Activated naive CD4-positive, alpha-beta T cell treated with anti-CD3 and anti-CD28 coated beads, Interleukin-2, amount 50 U/mL, for 16 hours (primary cell): Measurements from ENCODE around the gene SLC9A7.
A peak's percentile ranks its signal among the peaks of the same experiment; 100 is the strongest.

Experiments
- DNase-seq: peaks from one replicate; pipeline ENCODE4 v3.0.0-alpha.2; 2020

Gene SLC9A7

DNA sequence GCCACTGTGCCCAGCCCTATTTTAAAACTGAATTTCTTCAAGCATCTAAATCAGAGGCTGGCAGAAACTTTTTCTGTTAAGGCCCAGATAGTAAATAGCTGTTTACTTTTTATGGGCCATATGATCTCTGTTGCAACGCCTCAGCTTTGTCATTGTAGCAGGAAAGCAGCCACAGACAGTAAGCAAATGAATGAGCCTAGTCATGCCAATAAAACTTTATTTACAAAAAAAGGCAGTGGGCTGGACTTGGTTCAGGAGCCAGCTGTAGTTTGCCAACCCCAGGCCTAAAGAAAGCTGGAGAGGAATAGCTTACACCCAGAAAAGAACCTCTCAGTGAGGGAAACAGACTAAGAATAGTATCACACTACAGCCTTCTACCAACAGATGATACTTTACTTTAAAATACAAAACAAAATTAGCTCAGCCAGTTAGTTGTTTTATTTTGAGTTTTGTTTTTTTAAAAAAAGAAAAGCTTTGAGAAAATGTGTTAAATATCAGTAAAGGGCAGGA is 159.8 kb downstream of the SLC9A7 start:
- DNase-seq: no peak

DNA sequence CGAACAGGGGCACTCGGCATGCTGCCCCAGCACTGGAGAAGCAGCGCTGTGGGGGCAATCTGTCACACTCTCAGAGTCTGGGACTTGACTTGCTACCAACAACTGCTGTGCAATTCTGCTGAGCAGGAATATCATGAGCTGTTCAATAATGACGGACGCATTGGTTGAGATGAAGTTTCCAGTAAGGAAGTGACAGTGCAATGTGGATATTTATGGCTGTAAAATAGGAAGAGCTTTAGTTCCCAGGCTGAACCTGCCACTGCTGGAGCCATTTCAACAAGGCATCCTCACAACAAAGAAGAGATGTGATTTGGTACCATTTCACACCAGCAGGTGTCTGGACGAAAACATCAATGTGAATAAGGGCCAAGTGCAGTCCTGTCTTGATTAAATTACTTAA is 161.1 kb downstream of the SLC9A7 start:
- DNase-seq: no peak

GRCh38 chrX:46597208-46597607 is 161.7 kb downstream of the SLC9A7 start:
- DNase-seq: no peak

DNA sequence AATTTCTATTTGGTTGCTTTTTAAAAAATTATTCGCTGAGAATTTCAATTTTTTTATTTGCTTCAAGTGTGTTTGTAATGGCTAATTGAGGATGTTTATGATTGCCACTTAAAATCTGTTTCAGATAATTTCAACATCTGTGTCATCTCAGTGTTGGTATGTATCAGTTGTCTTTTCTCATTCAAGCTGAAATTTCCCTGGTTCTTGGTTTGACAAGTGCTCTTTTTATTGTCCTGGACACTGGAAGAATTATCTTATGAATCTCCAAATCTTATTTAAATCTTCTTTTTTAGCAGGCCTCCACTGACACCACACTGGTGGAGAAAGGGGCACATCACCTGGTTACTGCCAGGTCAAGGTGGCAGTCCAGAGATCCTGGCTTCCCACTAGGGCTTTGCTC is 163.8 kb downstream of the SLC9A7 start:
- DNase-seq: no peak

- DNase-seq: no peak
Measured at GRCh38 chrX:46589977-46590723, 168.8 kb downstream of the SLC9A7 start.

DNA sequence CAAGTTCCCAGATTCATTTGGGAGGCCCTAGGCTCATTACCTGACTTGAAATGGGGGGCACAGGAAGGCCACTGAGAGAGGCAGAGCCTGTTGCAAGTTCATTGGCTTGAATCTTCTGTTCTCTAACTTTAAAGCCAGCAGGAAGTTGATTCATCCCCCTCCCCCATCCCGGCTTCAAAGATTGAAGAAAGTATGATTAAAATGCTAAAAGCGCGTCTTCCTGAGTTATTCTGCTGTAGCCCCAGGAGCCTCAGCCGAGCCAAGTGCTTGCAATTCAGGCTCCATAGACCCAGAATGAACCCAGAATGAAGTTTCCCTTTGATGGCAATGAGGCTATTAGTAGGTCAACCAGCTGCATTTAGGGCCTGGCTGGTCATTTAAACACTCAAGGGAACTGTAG is 170.7 kb downstream of the SLC9A7 start:
- peak; percentile 39 for DNase-seq

GRCh38 chrX:46587753-46588171 is 171.2 kb downstream of the SLC9A7 start:
- no peak for DNase-seq

GRCh38 chrX:46587158-46587557 is 171.8 kb downstream of the SLC9A7 start:
- peak; percentile 13 for DNase-seq

DNA sequence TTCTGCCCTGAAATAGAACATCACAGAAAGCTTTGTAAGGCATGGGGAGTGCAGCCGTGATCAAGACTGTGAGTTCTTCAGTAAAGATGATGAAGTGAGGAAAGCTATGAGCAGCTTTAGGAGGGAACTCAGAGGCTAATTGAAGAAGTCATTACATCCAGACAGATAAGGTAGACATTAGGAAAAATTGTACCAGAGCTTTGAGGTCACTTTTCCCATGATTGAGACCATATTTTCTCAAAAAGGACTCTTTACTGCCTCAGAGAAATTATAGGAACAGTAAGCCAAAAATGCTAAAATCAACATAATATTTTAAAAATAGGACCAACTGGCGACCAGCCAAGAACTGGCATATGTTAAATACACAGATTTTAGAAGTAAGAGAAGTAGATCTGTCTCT is 174.2 kb downstream of the SLC9A7 start:
- no peak for DNase-seq

- no peak for DNase-seq
Measured at GRCh38 chrX:46582966-46583365, 176.0 kb downstream of the SLC9A7 start.

DNA sequence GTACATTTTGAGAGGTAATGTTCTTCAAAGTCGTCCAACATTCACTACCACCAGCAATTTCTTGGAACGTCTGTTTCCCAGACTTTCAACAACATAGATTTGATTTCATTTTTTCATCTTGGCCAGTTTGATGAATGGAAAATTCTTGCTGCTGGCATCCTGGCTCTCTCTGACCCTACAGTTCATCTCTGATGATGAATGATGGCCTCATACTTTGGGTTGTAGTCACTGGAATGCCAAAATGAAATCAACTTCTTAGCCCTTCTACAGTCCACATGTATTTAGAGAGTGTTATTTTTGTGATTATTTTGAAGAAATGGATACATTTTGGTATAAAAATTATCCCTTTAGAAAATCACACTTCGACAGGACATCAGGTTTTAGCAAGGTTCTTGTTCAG is 176.6 kb downstream of the SLC9A7 start:
- DNase-seq: no peak

DNA sequence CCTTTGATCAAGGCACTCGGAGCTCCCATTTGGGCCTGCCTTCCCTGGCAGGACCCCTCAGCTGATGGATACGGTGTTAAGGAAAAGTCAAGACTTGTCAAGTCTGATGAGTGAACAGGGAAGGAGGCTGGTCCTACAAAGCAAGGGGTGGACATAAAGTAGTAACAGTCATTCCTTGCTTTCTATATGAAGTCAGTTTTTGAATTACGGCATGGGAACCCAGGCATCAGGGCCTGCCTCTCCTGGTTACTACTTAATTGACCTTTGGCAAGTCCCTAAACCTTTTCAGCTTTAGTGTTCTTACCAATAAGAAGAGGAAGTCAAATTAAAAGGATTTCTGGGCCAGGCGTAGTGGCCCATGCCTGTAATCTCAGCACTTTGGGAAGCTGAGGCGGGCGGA is 178.3 kb downstream of the SLC9A7 start:
- DNase-seq: no peak

- no peak for DNase-seq
Measured at GRCh38 chrX:46579250-46579649, 179.7 kb downstream of the SLC9A7 start.

- DNase-seq: no peak
Measured at GRCh38 chrX:46577221-46578005, 181.5 kb downstream of the SLC9A7 start.

GRCh38 chrX:46576458-46576857 is 182.5 kb downstream of the SLC9A7 start:
- DNase-seq: no peak

- no peak for DNase-seq
Measured at GRCh38 chrX:46575991-46576392, 182.9 kb downstream of the SLC9A7 start.

- DNase-seq: no peak
Measured at GRCh38 chrX:46575586-46575985, 183.3 kb downstream of the SLC9A7 start.

- DNase-seq: peak; percentile 52
Measured at GRCh38 chrX:46574774-46575381, 184.0 kb downstream of the SLC9A7 start.

DNA sequence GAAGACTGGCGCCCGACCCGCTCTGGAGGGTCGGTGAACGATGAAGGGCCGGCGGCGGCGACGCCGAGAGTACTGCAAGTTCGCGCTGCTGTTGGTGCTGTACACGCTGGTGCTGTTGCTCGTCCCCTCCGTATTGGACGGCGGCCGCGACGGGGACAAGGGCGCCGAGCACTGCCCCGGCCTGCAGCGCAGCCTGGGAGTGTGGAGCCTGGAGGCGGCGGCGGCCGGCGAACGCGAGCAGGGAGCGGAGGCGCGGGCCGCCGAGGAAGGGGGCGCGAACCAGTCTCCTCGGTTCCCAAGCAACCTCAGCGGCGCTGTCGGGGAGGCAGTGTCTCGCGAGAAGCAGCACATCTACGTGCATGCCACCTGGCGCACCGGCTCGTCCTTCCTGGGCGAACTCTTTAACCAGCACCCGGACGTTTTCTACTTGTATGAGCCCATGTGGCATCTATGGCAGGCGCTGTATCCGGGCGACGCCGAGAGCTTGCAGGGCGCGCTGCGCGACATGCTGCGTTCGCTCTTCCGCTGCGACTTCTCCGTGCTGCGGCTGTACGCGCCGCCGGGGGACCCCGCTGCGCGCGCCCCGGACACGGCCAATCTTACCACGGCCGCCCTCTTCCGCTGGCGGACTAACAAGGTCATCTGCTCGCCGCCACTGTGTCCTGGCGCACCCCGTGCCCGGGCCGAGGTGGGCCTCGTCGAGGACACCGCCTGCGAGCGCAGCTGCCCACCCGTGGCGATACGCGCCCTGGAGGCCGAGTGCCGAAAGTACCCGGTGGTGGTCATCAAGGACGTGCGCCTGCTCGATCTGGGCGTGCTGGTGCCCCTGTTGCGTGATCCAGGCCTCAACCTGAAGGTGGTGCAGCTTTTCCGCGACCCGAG is 184.8 kb downstream of the SLC9A7 start:
- peak; percentile 58 for DNase-seq

DNA sequence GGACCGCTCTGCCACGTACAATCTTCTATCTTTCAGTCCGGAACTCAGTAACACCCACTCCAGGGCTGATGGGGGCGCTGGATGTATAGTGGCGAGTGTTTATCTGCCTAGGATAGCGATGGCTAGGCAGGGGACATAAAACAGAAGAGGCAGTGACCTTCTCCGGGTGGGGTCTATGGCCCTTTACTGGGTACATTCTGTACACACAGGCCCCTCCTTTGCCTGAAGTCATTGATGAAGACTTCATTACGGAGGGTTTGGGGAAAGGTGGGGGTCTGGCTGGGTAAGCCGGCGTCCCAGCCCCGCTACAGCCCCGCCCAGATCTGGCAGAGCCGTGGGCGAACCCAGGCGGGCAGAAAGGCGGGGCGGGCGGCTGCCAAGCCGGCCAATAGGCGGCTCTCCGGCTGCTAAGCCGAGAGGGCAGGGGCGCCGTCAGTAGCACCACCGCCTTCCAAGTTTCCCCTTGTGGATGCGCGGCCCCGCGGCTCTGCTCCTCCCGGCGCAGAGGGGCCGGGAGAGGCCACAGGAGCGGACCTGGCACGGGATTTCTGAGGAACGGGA is 185.5 kb downstream of the SLC9A7 start, which contains the start of gene CHST7:
Gene CHST7, plus strand, starts transcription at position 435 of the 561 bp plus-strand sequence. CDS start 167 bp downstream, outside the sequence.
- DNase-seq: peak; percentile 55

DNA sequence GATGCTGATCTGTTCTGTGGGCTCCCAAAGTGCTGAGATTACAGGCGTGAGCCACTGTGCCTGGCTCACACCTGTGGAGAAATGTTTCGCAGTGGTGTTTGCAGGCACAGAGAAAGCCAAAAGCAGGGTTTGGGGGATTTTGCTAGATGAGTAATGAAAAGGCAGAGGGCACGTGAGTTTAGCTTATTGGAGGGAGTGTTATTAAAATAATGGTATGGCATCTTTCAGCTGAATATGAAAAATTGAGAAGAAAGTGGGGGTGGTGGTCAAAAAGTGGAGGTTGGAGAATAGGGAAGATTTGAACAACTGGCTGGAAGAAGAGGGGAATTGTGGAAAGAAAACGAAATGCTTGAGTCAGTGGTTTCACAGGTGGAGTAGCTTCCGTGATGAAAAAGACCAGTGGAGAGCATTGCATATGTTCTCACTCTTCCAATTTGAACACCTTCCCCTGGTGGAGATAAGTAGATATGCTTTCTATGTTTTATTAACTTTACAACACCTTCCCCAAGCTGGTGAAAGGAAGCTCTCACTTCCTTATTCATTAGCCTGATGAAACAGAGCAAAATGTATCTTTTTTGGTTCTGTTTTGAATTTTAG is 186.5 kb downstream of the SLC9A7 start:
- DNase-seq: peak; percentile 31
